ENCODE data around the gene MAFF. TPM values are rescaled to one million over a fixed set of nuclear protein-coding genes. Genes with fewer than 3 reads are reported as not detected.
"Not testable (repeated sequence)": the region's sequence is repeated elsewhere in the genome, so short reads cannot be mapped to it uniquely, and the experiment has no call there.

Gene MAFF
- total RNA-seq, 2 donors from 2014 or later, result 4.7 to 5.5 TPM

GRCh38 chr22:38232196-38232595 lies 30.4 kb downstream of the MAFF start:
- Histone ChIP-seq H3K4me1 (ENCODE audit: control insufficient read depth, insufficient read depth, low read length) (peaks cover 3% of the 10 kb centered on the region), H3K9me3 (ENCODE audit: control insufficient read depth, low read length) (no peaks in the 10 kb centered on the region), H3K4me3 (ENCODE audit: low read length) (no peak overlapping the region), H3K27me3 (ENCODE audit: control insufficient read depth, insufficient read depth, low read length, poor library complexity, severe bottlenecking) (no peaks in the 10 kb centered on the region), H3K27ac (ENCODE audit: low read depth, low read length) (no peak overlapping the region), H3K9ac (ENCODE audit: extremely low read depth, low read length, poor library complexity, severe bottlenecking) (no peak overlapping the region), H3K36me3 (ENCODE audit: control insufficient read depth, insufficient read depth, low read length) (peaks cover 60% of the 10 kb centered on the region)
- H3K36me3 Mint-ChIP-seq (ENCODE audit: low read depth), result peaks cover 63% of the 10 kb centered on the region
- WGBS, 2 experiments (ENCODE audit: insufficient coverage in 1 of 2, insufficient read length in 1 of 2), result 85 to 94% methylated on average over 7 to 8 of the region's 8 CpGs
- DNase-seq, result no peak
- H3K27ac Mint-ChIP-seq, result peak overlapping the region; percentile 21
- H3K9me3 Mint-ChIP-seq, result no peaks in the 10 kb centered on the region
- TF ChIP-seq, protein P1, sequence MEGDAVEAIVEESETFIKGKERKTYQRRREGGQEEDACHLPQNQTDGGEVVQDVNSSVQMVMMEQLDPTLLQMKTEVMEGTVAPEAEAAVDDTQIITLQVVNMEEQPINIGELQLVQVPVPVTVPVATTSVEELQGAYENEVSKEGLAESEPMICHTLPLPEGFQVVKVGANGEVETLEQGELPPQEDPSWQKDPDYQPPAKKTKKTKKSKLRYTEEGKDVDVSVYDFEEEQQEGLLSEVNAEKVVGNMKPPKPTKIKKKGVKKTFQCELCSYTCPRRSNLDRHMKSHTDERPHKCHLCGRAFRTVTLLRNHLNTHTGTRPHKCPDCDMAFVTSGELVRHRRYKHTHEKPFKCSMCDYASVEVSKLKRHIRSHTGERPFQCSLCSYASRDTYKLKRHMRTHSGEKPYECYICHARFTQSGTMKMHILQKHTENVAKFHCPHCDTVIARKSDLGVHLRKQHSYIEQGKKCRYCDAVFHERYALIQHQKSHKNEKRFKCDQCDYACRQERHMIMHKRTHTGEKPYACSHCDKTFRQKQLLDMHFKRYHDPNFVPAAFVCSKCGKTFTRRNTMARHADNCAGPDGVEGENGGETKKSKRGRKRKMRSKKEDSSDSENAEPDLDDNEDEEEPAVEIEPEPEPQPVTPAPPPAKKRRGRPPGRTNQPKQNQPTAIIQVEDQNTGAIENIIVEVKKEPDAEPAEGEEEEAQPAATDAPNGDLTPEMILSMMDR (conservative IDR thresholded peaks at IDR 0.05), result no peak
- peaks cover 7% of the 10 kb centered on the region for H3K4me1 Mint-ChIP-seq
- H3K4me3 Mint-ChIP-seq, result no peak overlapping the region
- no peaks in the 10 kb centered on the region for H3K27me3 Mint-ChIP-seq (ENCODE audit: insufficient read depth)

DNA sequence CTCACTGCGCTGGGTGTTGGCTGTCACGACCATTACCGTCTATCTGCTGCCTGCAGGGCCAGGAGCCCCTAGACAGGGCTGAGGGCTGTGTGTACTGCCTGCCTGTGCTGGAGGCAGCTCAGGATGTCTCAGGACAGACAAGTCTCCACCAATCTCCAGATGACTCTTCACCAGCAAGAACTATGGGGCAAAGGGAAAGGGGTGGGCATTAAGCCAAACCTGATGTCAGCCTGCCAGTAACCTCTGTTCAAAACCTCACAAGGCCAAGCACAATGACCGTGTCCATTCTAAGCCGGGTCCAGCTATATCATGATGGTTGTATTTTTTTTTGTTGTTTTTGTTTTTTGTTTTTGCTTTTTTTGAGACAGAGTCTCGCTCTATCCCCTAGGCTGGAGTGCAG lies 31.6 kb downstream of the MAFF start:
- Histone ChIP-seq H3K36me3 (ENCODE audit: control insufficient read depth, insufficient read depth, low read length) (peaks cover 64% of the 10 kb centered on the region), H3K27me3 (ENCODE audit: control insufficient read depth, insufficient read depth, low read length, poor library complexity, severe bottlenecking) (no peaks in the 10 kb centered on the region), H3K9me3 (ENCODE audit: control insufficient read depth, low read length) (no peaks in the 10 kb centered on the region), H3K9ac (ENCODE audit: extremely low read depth, low read length, poor library complexity, severe bottlenecking) (no peak overlapping the region), H3K4me3 (ENCODE audit: low read length) (no peak overlapping the region), H3K4me1 (ENCODE audit: control insufficient read depth, insufficient read depth, low read length) (no peaks in the 10 kb centered on the region), H3K27ac (ENCODE audit: low read depth, low read length) (no peak overlapping the region)
- Mint-ChIP-seq H3K27me3 (ENCODE audit: insufficient read depth) (no peaks in the 10 kb centered on the region), H3K4me1 (peaks cover 7% of the 10 kb centered on the region), H3K4me3 (no peak overlapping the region), H3K27ac (no peak overlapping the region), H3K9me3 (no peaks in the 10 kb centered on the region), H3K36me3 (ENCODE audit: low read depth) (peaks cover 60% of the 10 kb centered on the region)
- TF ChIP-seq, protein P1 (conservative IDR thresholded peaks at IDR 0.05), result no peak
- no peak for DNase-seq
- WGBS, 2 experiments (ENCODE audit: insufficient coverage in 1 of 2, insufficient read length in 1 of 2), result 96 to 100% methylated on average over 4 to 6 of the region's 6 CpGs

- H3K27ac Mint-ChIP-seq; H3K9ac ChIP-seq (ENCODE audit: extremely low read depth, low read length, poor library complexity, severe bottlenecking); H3K9me3 Mint-ChIP-seq; H3K4me1 Mint-ChIP-seq; H3K4me3 Mint-ChIP-seq; DNase-seq; H3K9me3 ChIP-seq (ENCODE audit: control insufficient read depth, low read length); H3K27ac ChIP-seq (ENCODE audit: low read depth, low read length); H3K27me3 ChIP-seq (ENCODE audit: control insufficient read depth, insufficient read depth, low read length, poor library complexity, severe bottlenecking); H3K27me3 Mint-ChIP-seq (ENCODE audit: insufficient read depth); H3K4me3 ChIP-seq (ENCODE audit: low read length); H3K4me1 ChIP-seq (ENCODE audit: control insufficient read depth, insufficient read depth, low read length): not testable (repeated sequence)
- peaks cover 64% of the 10 kb centered on the region for H3K36me3 ChIP-seq (ENCODE audit: control insufficient read depth, insufficient read depth, low read length)
- 93 to 99% methylated on average over 9 to 10 of the region's 10 CpGs for WGBS, 2 experiments (ENCODE audit: insufficient coverage in 1 of 2, insufficient read length in 1 of 2)
- peaks cover 55% of the 10 kb centered on the region for H3K36me3 Mint-ChIP-seq (ENCODE audit: low read depth)
These were observed 32.1 kb downstream of the MAFF start for GRCh38 chr22:38233856-38234255.

- Mint-ChIP-seq H3K4me3 (no peak overlapping the region), H3K27ac (peak overlapping the region; percentile 1)
These were observed 33.6 kb downstream of the MAFF start for GRCh38 chr22:38235240-38235850.

More at GRCh38 chr22:38235240-38235850, 33.6 kb downstream of the MAFF start:
- H3K36me3 Mint-ChIP-seq (ENCODE audit: low read depth), result peaks cover 51% of the 10 kb centered on the region
- H3K4me1 Mint-ChIP-seq, result peaks cover 16% of the 10 kb centered on the region
- Histone ChIP-seq H3K27me3 (ENCODE audit: control insufficient read depth, insufficient read depth, low read length, poor library complexity, severe bottlenecking) (no peaks in the 10 kb centered on the region), H3K9ac (ENCODE audit: extremely low read depth, low read length, poor library complexity, severe bottlenecking) (no peak overlapping the region), H3K27ac (ENCODE audit: low read depth, low read length) (no peak overlapping the region), H3K4me1 (ENCODE audit: control insufficient read depth, insufficient read depth, low read length) (peaks cover 4% of the 10 kb centered on the region), H3K9me3 (ENCODE audit: control insufficient read depth, low read length) (no peaks in the 10 kb centered on the region), H3K4me3 (ENCODE audit: low read length) (no peak overlapping the region), H3K36me3 (ENCODE audit: control insufficient read depth, insufficient read depth, low read length) (peaks cover 56% of the 10 kb centered on the region)
- no peaks in the 10 kb centered on the region for H3K9me3 Mint-ChIP-seq
- WGBS, 2 experiments (ENCODE audit: insufficient coverage in 1 of 2, insufficient read length in 1 of 2), result 91 to 94% methylated on average over 7 to 14 of the region's 14 CpGs
- no peak for DNase-seq
- TF ChIP-seq, protein P1 (conservative IDR thresholded peaks at IDR 0.05), result no peak
- no peaks in the 10 kb centered on the region for H3K27me3 Mint-ChIP-seq (ENCODE audit: insufficient read depth)

Measured in endodermal cell (in vitro differentiated cells).